GM12878 (cell line): Measurements from ENCODE around the gene PPHLN1.

Source experiments
- BMI1 ChIP-seq: fragments of 450-650 bp; IDR thresholded peaks from 2 replicates; pipeline ENCODE4 v1.6.1; 2016; ENCODE audit warnings: mild to moderate bottlenecking, moderate library complexity, borderline replicate concordance
- FOXM1 ChIP-seq: IDR thresholded peaks from 2 replicates; pipeline ENCODE4 v1.6.1; 2012; ENCODE audit warnings: low read depth, mild to moderate bottlenecking, inconsistent platforms, low read length, moderate library complexity
- GABPA ChIP-seq: IDR thresholded peaks from 2 replicates; pipeline ENCODE4 v1.6.1; 2014; ENCODE audit warnings: antibody characterized with exemption, low read depth, mild to moderate bottlenecking, inconsistent platforms
- HDAC6 ChIP-seq: fragments of 200-600 bp; sonication (generic); IDR thresholded peaks from one replicate; pipeline ENCODE4 v1.8.0; 2017; ENCODE audit warnings: antibody characterized with exemption; ENCODE audit not compliant: unreplicated experiment
- MAX ChIP-seq: IDR thresholded peaks from 2 replicates; pipeline ENCODE4 v1.6.1; 2012; ENCODE audit warnings: low read depth, low read length, improper control_type of control experiment
- SRF ChIP-seq, 2 experiments: IDR thresholded peaks; 2 replicates each; pipeline ENCODE4 v1.6.1; 2011; ENCODE audit warnings: low read depth in 2 of 2, low read length in 2 of 2, mild to moderate bottlenecking in 1 of 2, moderate library complexity in 1 of 2
- TARDBP ChIP-seq: IDR thresholded peaks from 2 replicates; pipeline ENCODE4 v1.6.1; 2016; ENCODE audit warnings: borderline replicate concordance
- TBL1XR1 ChIP-seq: IDR thresholded peaks from 2 replicates; pipeline ENCODE4 v1.6.1; 2012; ENCODE audit warnings: low read depth, low read length, improper control_type of control experiment
- TF ChIP-seq, protein P1 (sequence below), 3 experiments: IDR thresholded peaks in 2 of 3; conservative IDR thresholded peaks in 1 of 3; 2 replicates each; pipeline ENCODE4 v1.5.1; 2011; ENCODE audit warnings: low read depth in 3 of 3, low read length in 3 of 3, mild to moderate bottlenecking in 3 of 3, control low read depth in 2 of 3, moderate library complexity in 2 of 3, inconsistent platforms in 1 of 3, mixed read lengths in 1 of 3; ENCODE audit not compliant: control insufficient read depth in 2 of 3, insufficient read depth in 1 of 3; ENCODE audit errors: extremely low read depth in 1 of 3
- TF ChIP-seq, protein P2 (sequence below): fragments of 450-650 bp; formaldehyde crosslinking; IDR thresholded peaks from 2 replicates; pipeline ENCODE4 v1.4.0; 2020; ENCODE audit warnings: mild to moderate bottlenecking, moderate library complexity

DNA sequence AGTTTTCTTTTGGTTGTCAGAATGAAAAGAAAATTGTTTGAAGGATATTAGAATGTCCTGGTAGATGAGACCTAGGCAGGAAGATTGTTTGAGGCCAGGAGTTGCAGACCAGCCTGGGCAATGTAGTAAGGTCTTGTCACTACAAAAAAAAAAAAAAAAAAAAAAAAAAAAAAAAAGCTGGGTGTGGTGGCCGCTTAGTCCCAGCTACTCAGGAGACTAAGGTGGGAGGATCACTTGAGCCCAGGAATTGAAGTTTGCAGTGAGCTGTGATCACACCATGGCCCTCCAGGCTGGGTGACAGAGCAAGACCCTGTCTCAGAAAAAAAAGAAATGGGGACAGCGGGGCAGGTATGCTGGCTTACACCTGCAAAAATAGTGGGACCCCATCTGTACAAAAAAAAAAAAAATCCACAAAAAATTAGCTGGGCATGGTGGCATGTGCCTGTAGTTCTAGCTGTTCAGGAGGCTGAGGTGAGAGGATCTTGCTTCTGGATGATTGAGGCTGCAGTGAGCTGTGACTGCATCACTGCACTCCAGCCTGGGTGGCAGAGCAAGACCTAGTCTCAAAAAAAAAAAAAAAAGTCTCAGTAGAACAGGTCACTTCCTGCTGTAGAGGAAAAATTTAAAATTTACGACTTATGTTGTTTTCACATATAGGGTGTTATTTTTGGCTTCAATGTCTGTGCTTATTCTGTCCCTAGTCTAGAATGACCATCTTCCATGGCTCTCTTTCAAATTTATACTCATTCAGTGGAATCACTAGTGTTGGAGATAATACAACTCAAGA is 70.7 kb downstream of the PPHLN1 start:
- TF ChIP-seq, protein P1, sequence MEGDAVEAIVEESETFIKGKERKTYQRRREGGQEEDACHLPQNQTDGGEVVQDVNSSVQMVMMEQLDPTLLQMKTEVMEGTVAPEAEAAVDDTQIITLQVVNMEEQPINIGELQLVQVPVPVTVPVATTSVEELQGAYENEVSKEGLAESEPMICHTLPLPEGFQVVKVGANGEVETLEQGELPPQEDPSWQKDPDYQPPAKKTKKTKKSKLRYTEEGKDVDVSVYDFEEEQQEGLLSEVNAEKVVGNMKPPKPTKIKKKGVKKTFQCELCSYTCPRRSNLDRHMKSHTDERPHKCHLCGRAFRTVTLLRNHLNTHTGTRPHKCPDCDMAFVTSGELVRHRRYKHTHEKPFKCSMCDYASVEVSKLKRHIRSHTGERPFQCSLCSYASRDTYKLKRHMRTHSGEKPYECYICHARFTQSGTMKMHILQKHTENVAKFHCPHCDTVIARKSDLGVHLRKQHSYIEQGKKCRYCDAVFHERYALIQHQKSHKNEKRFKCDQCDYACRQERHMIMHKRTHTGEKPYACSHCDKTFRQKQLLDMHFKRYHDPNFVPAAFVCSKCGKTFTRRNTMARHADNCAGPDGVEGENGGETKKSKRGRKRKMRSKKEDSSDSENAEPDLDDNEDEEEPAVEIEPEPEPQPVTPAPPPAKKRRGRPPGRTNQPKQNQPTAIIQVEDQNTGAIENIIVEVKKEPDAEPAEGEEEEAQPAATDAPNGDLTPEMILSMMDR (IDR thresholded peaks at IDR 0.05 in 2 of 3, conservative IDR thresholded peaks at IDR 0.05 in 1 of 3; ENCODE audit: control insufficient read depth in 2 of 3, extremely low read depth in 1 of 3, insufficient read depth in 1 of 3, low read depth in 3 of 3, low read length in 3 of 3) = no peak
- TF ChIP-seq TBL1XR1 (no peak), GABPA (no peak), BMI1 (no peak), HDAC6 (no peak), FOXM1 (no peak), TARDBP (no peak), MAX (no peak), SRF (IDR thresholded peaks at IDR 0.05; ENCODE audit: low read depth in 2 of 2, low read length in 2 of 2) (no peak)
- TF ChIP-seq, protein P2, sequence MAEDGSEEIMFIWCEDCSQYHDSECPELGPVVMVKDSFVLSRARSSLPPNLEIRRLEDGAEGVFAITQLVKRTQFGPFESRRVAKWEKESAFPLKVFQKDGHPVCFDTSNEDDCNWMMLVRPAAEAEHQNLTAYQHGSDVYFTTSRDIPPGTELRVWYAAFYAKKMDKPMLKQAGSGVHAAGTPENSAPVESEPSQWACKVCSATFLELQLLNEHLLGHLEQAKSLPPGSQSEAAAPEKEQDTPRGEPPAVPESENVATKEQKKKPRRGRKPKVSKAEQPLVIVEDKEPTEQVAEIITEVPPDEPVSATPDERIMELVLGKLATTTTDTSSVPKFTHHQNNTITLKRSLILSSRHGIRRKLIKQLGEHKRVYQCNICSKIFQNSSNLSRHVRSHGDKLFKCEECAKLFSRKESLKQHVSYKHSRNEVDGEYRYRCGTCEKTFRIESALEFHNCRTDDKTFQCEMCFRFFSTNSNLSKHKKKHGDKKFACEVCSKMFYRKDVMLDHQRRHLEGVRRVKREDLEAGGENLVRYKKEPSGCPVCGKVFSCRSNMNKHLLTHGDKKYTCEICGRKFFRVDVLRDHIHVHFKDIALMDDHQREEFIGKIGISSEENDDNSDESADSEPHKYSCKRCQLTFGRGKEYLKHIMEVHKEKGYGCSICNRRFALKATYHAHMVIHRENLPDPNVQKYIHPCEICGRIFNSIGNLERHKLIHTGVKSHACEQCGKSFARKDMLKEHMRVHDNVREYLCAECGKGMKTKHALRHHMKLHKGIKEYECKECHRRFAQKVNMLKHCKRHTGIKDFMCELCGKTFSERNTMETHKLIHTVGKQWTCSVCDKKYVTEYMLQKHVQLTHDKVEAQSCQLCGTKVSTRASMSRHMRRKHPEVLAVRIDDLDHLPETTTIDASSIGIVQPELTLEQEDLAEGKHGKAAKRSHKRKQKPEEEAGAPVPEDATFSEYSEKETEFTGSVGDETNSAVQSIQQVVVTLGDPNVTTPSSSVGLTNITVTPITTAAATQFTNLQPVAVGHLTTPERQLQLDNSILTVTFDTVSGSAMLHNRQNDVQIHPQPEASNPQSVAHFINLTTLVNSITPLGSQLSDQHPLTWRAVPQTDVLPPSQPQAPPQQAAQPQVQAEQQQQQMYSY (CRISPR knock-in tag) = no peak
